Endothelial cell of umbilical vein (primary cell): ENCODE measurements around the gene EPHB6. TPM values are rescaled to one million over a fixed set of nuclear protein-coding genes. Genes with fewer than 3 reads are reported as not detected.

ENCODE experiments used
- BruUV-seq: library from RNA; stranded (reverse); fragments of 400-500 nt; replicated peaks from 2 replicates; lab custom pipeline; 2021; lab: Mats Ljungman, UMichigan
- CTCF ChIA-PET: fragments of 300-600, 350-600 bp; sonication (Branson Sonifier 250); formaldehyde crosslinking; loops from one replicate; lab custom pipeline; 2021; ENCODE audit warnings: antibody characterized with exemption, inconsistent platforms; lab: Charles Lee
- POLR2A ChIA-PET: fragments of 300-600, 350-600 bp; sonication (Branson Sonifier 250); formaldehyde crosslinking; loops from one replicate; lab custom pipeline; 2021; ENCODE audit warnings: antibody characterized with exemption, inconsistent platforms; lab: Charles Lee
- DNase-seq: peaks from one replicate; pipeline ENCODE4 v3.0.0-alpha.2; 2011; ENCODE audit warnings: low read depth, low spot score
- FAIRE-seq: peaks from 2 replicates; lab custom pipeline; 2011; peaks lifted over from hg19 to GRCh38; lab: Jason Lieb, UNC
- H2AFZ ChIP-seq: 2 replicates; pipeline ENCODE4 v1.6.0; 2012; ENCODE audit warnings: low read depth, low read length, control low read depth, inconsistent platforms
- H3K27ac ChIP-seq: 2 replicates; pipeline ENCODE4 v1.5.1; 2011; ENCODE audit warnings: low read depth, mild to moderate bottlenecking, control low read depth, low read length, moderate library complexity; ENCODE audit not compliant: insufficient read depth
- H3K27me3 ChIP-seq, 2 experiments: 2 replicates each; pipeline versions ENCODE4 v1.6.0 to v1.6.1; 2011; ENCODE audit warnings: low read length in 2 of 2, mixed read lengths in 1 of 2; ENCODE audit not compliant: control insufficient read depth in 2 of 2, insufficient read depth in 2 of 2
- H3K36me3 ChIP-seq, 2 experiments: 2 replicates in 1 of 2; 3 replicates in 1 of 2; pipeline ENCODE4 v1.5.1; 2011; ENCODE audit warnings: low read length in 2 of 2, mild to moderate bottlenecking in 1 of 2, moderate library complexity in 1 of 2; ENCODE audit not compliant: control insufficient read depth in 2 of 2, insufficient read depth in 2 of 2; ENCODE audit errors: extremely low read depth in 1 of 2
- H3K4me1 ChIP-seq: 3 replicates; pipeline ENCODE4 v1.5.1; 2011; ENCODE audit warnings: mild to moderate bottlenecking, low read length; ENCODE audit not compliant: control insufficient read depth, insufficient read depth; ENCODE audit errors: extremely low read depth
- H3K4me2 ChIP-seq: 2 replicates; pipeline ENCODE4 v1.6.1; 2011; ENCODE audit warnings: low read length, control low read depth, mixed read lengths; ENCODE audit not compliant: insufficient read depth
- H3K4me3 ChIP-seq, 3 experiments: fragments of 200-600 bp in 1 of 3; sonication (generic), shearing (Covaris generic) in 1 of 3; replicated peaks in 1 of 3; 2 replicates each; pipeline ENCODE4 v1.5.1; 2011 to 2016; ENCODE audit warnings: control low read depth in 3 of 3, low read length in 3 of 3, mild to moderate bottlenecking in 2 of 3, inconsistent platforms in 1 of 3, low read depth in 1 of 3, moderate library complexity in 1 of 3; ENCODE audit not compliant: insufficient read depth in 1 of 3
- H3K79me2 ChIP-seq: 2 replicates; pipeline ENCODE4 v1.6.0; 2012; ENCODE audit warnings: low read length, inconsistent platforms; ENCODE audit not compliant: control insufficient read depth, insufficient read depth
- H3K9ac ChIP-seq: replicated peaks from 2 replicates; pipeline ENCODE3; 2011; ENCODE audit warnings: low read length, control low read depth; ENCODE audit not compliant: insufficient read depth; ENCODE audit errors: extremely low read depth
- H3K9me1 ChIP-seq: replicated peaks from 3 replicates; pipeline ENCODE4 v1.6.0; 2011; ENCODE audit warnings: mild to moderate bottlenecking, low read length; ENCODE audit not compliant: control insufficient read depth, insufficient read depth; ENCODE audit errors: extremely low read depth
- H3K9me3 ChIP-seq: replicated peaks from 2 replicates; pipeline ENCODE4 v1.5.1; 2012; ENCODE audit warnings: low read length, inconsistent platforms; ENCODE audit not compliant: control insufficient read depth, insufficient read depth
- H4K20me1 ChIP-seq: replicated peaks from 2 replicates; pipeline ENCODE3; 2011; ENCODE audit warnings: mild to moderate bottlenecking, low read length; ENCODE audit not compliant: control insufficient read depth, insufficient read depth; ENCODE audit errors: extremely low read depth
- CTCF ChIP-seq, 2 donors: IDR thresholded peaks; 1 replicate in 1 of 2; 2 replicates in 1 of 2; pipeline ENCODE4 v1.5.1; 2011; ENCODE audit warnings: low read length in 2 of 2, mild to moderate bottlenecking in 2 of 2, moderate library complexity in 2 of 2, control low read depth in 1 of 2, inconsistent platforms in 1 of 2, low read depth in 1 of 2; ENCODE audit not compliant: insufficient read depth in 1 of 2; ENCODE audit errors: extremely low read depth in 1 of 2
- EZH2 ChIP-seq: IDR thresholded peaks from 2 replicates; pipeline ENCODE4 v1.6.1; 2012; ENCODE audit warnings: borderline replicate concordance, low read depth, mild to moderate bottlenecking, moderate library complexity, low read length, inconsistent platforms; ENCODE audit not compliant: severe bottlenecking
- FOS ChIP-seq: IDR thresholded peaks from 2 replicates; pipeline ENCODE4 v1.6.1; 2011; ENCODE audit warnings: mild to moderate bottlenecking, low read length, moderate library complexity, borderline replicate concordance; ENCODE audit not compliant: insufficient read depth
- GATA2 ChIP-seq: IDR thresholded peaks from 2 replicates; pipeline ENCODE4 v1.7.0; 2011; ENCODE audit warnings: low read depth, mild to moderate bottlenecking, moderate library complexity, mixed read lengths, low read length; ENCODE audit not compliant: insufficient read length, insufficient read depth
- JUN ChIP-seq: IDR thresholded peaks from 2 replicates; pipeline ENCODE4 v1.6.1; 2011; ENCODE audit warnings: borderline replicate concordance, low read depth; ENCODE audit not compliant: insufficient read length, insufficient read depth
- MAX ChIP-seq: IDR thresholded peaks from 2 replicates; pipeline ENCODE4 v1.6.1; 2011; ENCODE audit not compliant: insufficient read depth, insufficient read length
- MYC ChIP-seq: IDR thresholded peaks from one replicate; pipeline ENCODE4 v1.6.1; 2011; ENCODE audit warnings: mild to moderate bottlenecking, low read depth, low read length
- POLR2A ChIP-seq: IDR thresholded peaks from 2 replicates; pipeline ENCODE4 v1.6.1; 2012; ENCODE audit warnings: low read depth, mild to moderate bottlenecking, control low read depth, low read length
- POLR2AphosphoS5 ChIP-seq: IDR thresholded peaks from 2 replicates; pipeline ENCODE4 v1.6.1; 2012; ENCODE audit warnings: low read depth, mild to moderate bottlenecking, control low read depth, low read length, moderate library complexity; ENCODE audit not compliant: insufficient read depth
- dilution Hi-C: fragments of 300-500 bp; cut with MboI; formaldehyde crosslinking; loops from one replicate; pipeline ENCODE4 v1.15.0; 2019; ENCODE audit warnings: low sequenced_read_pairs; ENCODE audit not compliant: extremely low pct_ligation_motif_present
- intact Hi-C: fragments of 100-400 bp; cut with micrococcal nuclease; formaldehyde crosslinking; loops from one replicate; pipeline ENCODE4 v1.10.0; 2022
- polyA plus RNA-seq, 4 experiments: library from polyadenylated mRNA; depleted of rRNA in 3 of 4; stranded (reverse) in 3 of 4; unstranded in 1 of 4; fragments of >200 nt; gene quantifications; 2 replicates each; pipeline versions ENCODE4 v1.2.1 to v1.2.3, GENCODE V29; 2011 to 2012; ENCODE audit warnings: missing spikeins in 1 of 4
- total RNA-seq: library from RNA; stranded (reverse); gene quantifications from 2 replicates; pipeline ENCODE4 v1.2.3, GENCODE V29; 2021

The EPHB6 gene
- total and polyA plus RNA-seq, 2 donors (not counting 3 experiments of a cell fraction or from before 2014, with no cell fraction given) = 0.86 to 2.9 TPM

GRCh38 chr7:142807855-142808460 is 46.9 kb upstream of the EPHB6 start:
- H3K27ac ChIP-seq = peak overlapping the region; percentile 98

More at GRCh38 chr7:142807855-142808460, 46.9 kb upstream of the EPHB6 start:
- DNase-seq = peak; percentile 91
- Histone ChIP-seq H3K4me3 (no peak overlapping the region), H3K79me2 (no peaks in the 10 kb centered on the region), H3K9me3 (no peaks in the 10 kb centered on the region), H3K9ac (peak overlapping the region; percentile 60), H2AFZ (no peak overlapping the region), H3K4me1 (peaks cover 62% of the 10 kb centered on the region), H3K4me2 (peak overlapping the region; percentile 45), H4K20me1 (no peaks in the 10 kb centered on the region), H3K9me1 (no peaks in the 10 kb centered on the region), H3K27me3 (no peaks in the 10 kb centered on the region), H3K36me3 (peaks cover 0 to 5% of the 10 kb centered on the region in 2 experiments)
- ChIA-PET POLR2A (interaction anchor here (0.6 to 1.8 kb wide), 5 partner anchors 10 to 270 kb away, joined by 3 to 7 read pairs (median 3); no protein-coding TSS in a partner anchor), CTCF (interaction anchor here (0.7 to 9.8 kb wide), 16 partner anchors 18 to 292 kb away, joined by 3 to 425 read pairs (median 6); no protein-coding TSS in a partner anchor)
- peak; percentile 82 for FAIRE-seq
- TF ChIP-seq POLR2A (peak; percentile 60), MAX (no peak), MYC (no peak), JUN (peak; percentile 77), EZH2 (no peak), CTCF (IDR thresholded peaks at IDR 0.05; ENCODE audit: extremely low read depth in 1 of 2, insufficient read depth in 1 of 2, low read depth in 1 of 2, low read length in 2 of 2) (no peak), FOS (peak; percentile 99), GATA2 (peak; percentile 100), POLR2AphosphoS5 (peak; percentile 88)
- intact Hi-C loops = loop anchor here (1.0 to 5.0 kb wide), 7 partner anchors 12 to 584 kb away; partner anchors contain the start of gene EPHB6
- BruUV-seq = no TSS peak
- dilution Hi-C loops = no loop called here
